HEK293 (cell line): Measurements from ENCODE around the gene PALD1.
A peak's percentile ranks its signal among the peaks of the same experiment; 100 is the strongest.

ENCODE experiments used
- CTCF ChIA-PET: fragments of 350-600 bp; formaldehyde crosslinking; extraction: SDS; loops from one replicate; lab custom pipeline; 2021; ENCODE audit warnings: antibody characterized with exemption; lab: Yijun Ruan, JAX
- POLR2A ChIA-PET: fragments of 300-600 bp; formaldehyde crosslinking; extraction: SDS; loops from one replicate; lab custom pipeline; 2020; ENCODE audit warnings: antibody characterized with exemption, inconsistent platforms; lab: Yijun Ruan, JAX
- H3K27ac ChIP-seq: fragments of 200-500 bp; sonication (Bioruptor generic); 2 replicates; pipeline ENCODE4 v1.5.1; 2014; ENCODE audit warnings: low read depth, low read length, control low read depth, inconsistent platforms; ENCODE audit errors: extremely low read depth
- H3K36me3 ChIP-seq, 2 experiments: fragments of 200-500 bp in 1 of 2; sonication (Bioruptor generic) in 1 of 2; 1 replicate in 1 of 2; 2 replicates in 1 of 2; pipeline ENCODE4 v1.5.1; 2014 to 2017; ENCODE audit warnings: inconsistent platforms in 2 of 2, low read length in 2 of 2; ENCODE audit not compliant: control insufficient read depth in 2 of 2, insufficient read depth in 1 of 2
- H3K4me1 ChIP-seq: fragments of 200-500 bp; sonication (Bioruptor generic); 2 replicates; pipeline ENCODE4 v1.5.1; 2014; ENCODE audit warnings: mild to moderate bottlenecking, low read length, inconsistent platforms; ENCODE audit not compliant: control insufficient read depth, insufficient read depth
- H3K4me3 ChIP-seq: 2 replicates; pipeline ENCODE4 v1.5.1; 2011; ENCODE audit warnings: low read depth, mild to moderate bottlenecking, control low read depth, low read length, moderate library complexity
- H3K9me3 ChIP-seq: fragments of 200-500 bp; sonication (Bioruptor generic); 2 replicates; pipeline ENCODE4 v1.5.1; 2014; ENCODE audit warnings: low read depth, low read length, inconsistent platforms; ENCODE audit not compliant: control insufficient read depth, insufficient read depth
- BCL11A ChIP-seq: fragments of 450-650 bp; formaldehyde crosslinking; IDR thresholded peaks from 2 replicates; pipeline ENCODE4 v1.5.1; 2016; ENCODE audit warnings: low read depth, missing biosample characterization, missing genetic modification characterization
- EGR2 ChIP-seq: fragments of 450-650 bp; formaldehyde crosslinking; IDR thresholded peaks from 2 replicates; pipeline ENCODE4 v1.5.1; 2016; ENCODE audit warnings: low read depth, missing biosample characterization, missing genetic modification characterization
- MEIS1 ChIP-seq: sonication (generic); formaldehyde crosslinking; IDR thresholded peaks from 2 replicates; pipeline ENCODE4 v1.8.1; 2022; ENCODE audit warnings: missing genetic modification reagents, mild to moderate bottlenecking, borderline replicate concordance
- OSR2 ChIP-seq: fragments of 450-650 bp; formaldehyde crosslinking; IDR thresholded peaks from 2 replicates; pipeline ENCODE4 v1.5.1; 2016; ENCODE audit warnings: missing biosample characterization, missing genetic modification characterization
- SCRT2 ChIP-seq: fragments of 450-650 bp; formaldehyde crosslinking; IDR thresholded peaks from 2 replicates; pipeline ENCODE4 v1.5.1; 2016; ENCODE audit warnings: missing biosample characterization, missing genetic modification characterization
- ZBTB20 ChIP-seq: fragments of 450-650 bp; formaldehyde crosslinking; IDR thresholded peaks from 2 replicates; pipeline ENCODE4 v1.5.1; 2016; ENCODE audit warnings: missing biosample characterization, missing genetic modification characterization
- ZFHX2 ChIP-seq: fragments of 450-650 bp; formaldehyde crosslinking; conservative IDR thresholded peaks from 2 replicates; pipeline ENCODE4 v1.5.1; 2016; ENCODE audit warnings: missing biosample characterization, missing genetic modification characterization
- ZIC2 ChIP-seq: fragments of 450-650 bp; formaldehyde crosslinking; IDR thresholded peaks from 2 replicates; pipeline ENCODE4 v1.5.1; 2016; ENCODE audit warnings: missing biosample characterization, missing genetic modification characterization
- ZNF114 ChIP-seq: fragments of 450-650 bp; formaldehyde crosslinking; IDR thresholded peaks from 2 replicates; pipeline ENCODE4 v1.5.0; 2017; ENCODE audit warnings: missing biosample characterization, missing genetic modification characterization
- ZNF174 ChIP-seq: fragments of 450-650 bp; formaldehyde crosslinking; IDR thresholded peaks from 2 replicates; pipeline ENCODE4 v1.5.0; 2017; ENCODE audit warnings: missing biosample characterization, mild to moderate bottlenecking, missing genetic modification characterization
- ZNF292 ChIP-seq: fragments of 450-650 bp; formaldehyde crosslinking; IDR thresholded peaks from 2 replicates; pipeline ENCODE4 v1.5.1; 2016; ENCODE audit warnings: low read depth, missing biosample characterization, missing genetic modification characterization, borderline replicate concordance
- ZNF311 ChIP-seq: fragments of 450-650 bp; formaldehyde crosslinking; IDR thresholded peaks from 2 replicates; pipeline ENCODE4 v1.5.1; 2017; ENCODE audit warnings: missing biosample characterization, missing genetic modification characterization, borderline replicate concordance
- ZNF341 ChIP-seq: fragments of 450-650 bp; formaldehyde crosslinking; IDR thresholded peaks from 2 replicates; pipeline ENCODE4; 2016; ENCODE audit warnings: low read depth, missing biosample characterization, missing genetic modification characterization
- ZNF501 ChIP-seq: fragments of 450-650 bp; formaldehyde crosslinking; IDR thresholded peaks from 2 replicates; pipeline ENCODE4 v1.5.1; 2016; ENCODE audit warnings: missing biosample characterization, missing genetic modification characterization
- ZNF600 ChIP-seq: fragments of 450-650 bp; formaldehyde crosslinking; IDR thresholded peaks from 2 replicates; pipeline ENCODE4 v1.5.1; 2016; ENCODE audit warnings: missing biosample characterization, missing genetic modification characterization
- ZNF701 ChIP-seq: fragments of 450-650 bp; formaldehyde crosslinking; IDR thresholded peaks from 2 replicates; pipeline ENCODE4 v1.5.1; 2016; ENCODE audit warnings: missing biosample characterization, missing genetic modification characterization
- ZNF777 ChIP-seq: fragments of 450-650 bp; formaldehyde crosslinking; IDR thresholded peaks from 2 replicates; pipeline ENCODE4 v1.5.1; 2017; ENCODE audit warnings: missing biosample characterization, missing genetic modification characterization, borderline replicate concordance
- TF ChIP-seq, protein P1 (sequence below): fragments of 450-650 bp; formaldehyde crosslinking; IDR thresholded peaks from 2 replicates; pipeline ENCODE4 v1.5.1; 2017; ENCODE audit warnings: missing biosample characterization, missing genetic modification characterization
- TF ChIP-seq, protein P2 (sequence below): fragments of 450-650 bp; formaldehyde crosslinking; IDR thresholded peaks from 2 replicates; pipeline ENCODE4 v1.5.1; 2016; ENCODE audit warnings: missing biosample characterization, missing genetic modification characterization
- TF ChIP-seq, protein P3 (sequence below): fragments of 450-650 bp; formaldehyde crosslinking; IDR thresholded peaks from 2 replicates; pipeline ENCODE4 v1.5.1; 2017; ENCODE audit warnings: missing biosample characterization, missing genetic modification characterization
- TF ChIP-seq, protein P4 (sequence below): fragments of 450-650 bp; formaldehyde crosslinking; IDR thresholded peaks from 2 replicates; pipeline ENCODE4 v1.5.1; 2016; ENCODE audit warnings: missing biosample characterization, missing genetic modification characterization
- TF ChIP-seq, protein P5 (sequence below): fragments of 450-650 bp; formaldehyde crosslinking; IDR thresholded peaks from 2 replicates; pipeline ENCODE4 v1.5.1; 2016; ENCODE audit warnings: missing biosample characterization, missing genetic modification characterization
- TF ChIP-seq, protein P6 (sequence below): fragments of 450-650 bp; formaldehyde crosslinking; IDR thresholded peaks from 2 replicates; pipeline ENCODE4 v1.5.1; 2016; ENCODE audit warnings: missing biosample characterization, missing genetic modification characterization

Gene PALD1

DNA sequence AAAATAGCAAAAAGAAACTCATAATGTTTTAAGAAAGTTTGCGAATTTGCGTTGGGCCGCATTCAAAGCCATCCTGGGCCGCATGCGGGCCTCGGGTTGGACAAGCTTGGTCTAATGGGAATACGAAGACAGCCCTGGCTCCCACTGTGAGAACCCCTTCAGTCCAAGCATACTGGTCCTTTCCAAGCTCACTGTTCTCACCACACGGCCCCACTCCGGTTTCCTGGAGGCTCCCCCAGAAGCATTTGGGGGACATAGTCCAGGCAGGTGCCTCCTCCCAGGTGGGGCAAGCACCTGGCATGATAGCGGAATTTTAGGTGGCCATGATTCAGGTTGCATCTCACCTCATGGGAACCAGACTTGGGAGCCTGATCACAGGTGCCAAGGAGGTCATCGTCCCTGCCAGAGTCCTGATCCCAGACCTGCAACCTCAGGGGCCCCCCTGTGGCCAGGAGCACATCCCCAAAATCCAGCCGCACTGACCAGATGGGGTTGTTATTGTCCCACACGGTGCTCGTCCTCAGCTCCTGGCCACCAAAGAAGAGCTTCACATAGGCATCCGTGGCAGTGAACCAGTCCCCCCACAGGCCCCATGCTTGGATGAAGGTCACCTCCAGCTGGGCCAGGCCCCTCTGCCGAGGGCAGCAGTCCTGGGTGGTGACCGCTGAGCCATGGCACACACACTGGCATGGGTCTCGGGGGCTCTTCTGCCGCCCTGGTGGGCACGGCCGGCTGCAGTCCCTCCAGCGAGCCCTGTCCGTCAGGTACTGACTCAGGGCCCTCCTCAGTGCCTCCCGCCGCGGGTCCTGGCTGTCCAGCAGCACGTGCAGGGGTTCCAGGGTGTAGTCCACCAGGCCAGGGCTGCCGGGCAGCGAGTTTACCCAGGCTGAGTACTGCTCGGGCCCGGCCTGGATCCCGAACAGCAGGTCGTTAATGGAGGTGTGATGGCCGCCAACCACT lies 119.6 kb downstream of the PALD1 start:
- Histone ChIP-seq H3K27ac (no peak overlapping the region), H3K4me1 (no peaks in the 10 kb centered on the region), H3K9me3 (no peaks in the 10 kb centered on the region), H3K4me3 (no peak overlapping the region), H3K36me3 (no peaks in the 10 kb centered on the region)
- TF ChIP-seq, protein P1, sequence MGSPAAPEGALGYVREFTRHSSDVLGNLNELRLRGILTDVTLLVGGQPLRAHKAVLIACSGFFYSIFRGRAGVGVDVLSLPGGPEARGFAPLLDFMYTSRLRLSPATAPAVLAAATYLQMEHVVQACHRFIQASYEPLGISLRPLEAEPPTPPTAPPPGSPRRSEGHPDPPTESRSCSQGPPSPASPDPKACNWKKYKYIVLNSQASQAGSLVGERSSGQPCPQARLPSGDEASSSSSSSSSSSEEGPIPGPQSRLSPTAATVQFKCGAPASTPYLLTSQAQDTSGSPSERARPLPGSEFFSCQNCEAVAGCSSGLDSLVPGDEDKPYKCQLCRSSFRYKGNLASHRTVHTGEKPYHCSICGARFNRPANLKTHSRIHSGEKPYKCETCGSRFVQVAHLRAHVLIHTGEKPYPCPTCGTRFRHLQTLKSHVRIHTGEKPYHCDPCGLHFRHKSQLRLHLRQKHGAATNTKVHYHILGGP (tag by site-specific recombination), result no peak
- TF ChIP-seq ZNF114 (no peak), MEIS1 (CRISPR knock-in tag) (no peak), ZIC2 (tag by site-specific recombination) (no peak), ZNF292 (tag by site-specific recombination) (no peak), ZNF501 (no peak), BCL11A (no peak), ZNF600 (no peak)
- TF ChIP-seq, protein P2, sequence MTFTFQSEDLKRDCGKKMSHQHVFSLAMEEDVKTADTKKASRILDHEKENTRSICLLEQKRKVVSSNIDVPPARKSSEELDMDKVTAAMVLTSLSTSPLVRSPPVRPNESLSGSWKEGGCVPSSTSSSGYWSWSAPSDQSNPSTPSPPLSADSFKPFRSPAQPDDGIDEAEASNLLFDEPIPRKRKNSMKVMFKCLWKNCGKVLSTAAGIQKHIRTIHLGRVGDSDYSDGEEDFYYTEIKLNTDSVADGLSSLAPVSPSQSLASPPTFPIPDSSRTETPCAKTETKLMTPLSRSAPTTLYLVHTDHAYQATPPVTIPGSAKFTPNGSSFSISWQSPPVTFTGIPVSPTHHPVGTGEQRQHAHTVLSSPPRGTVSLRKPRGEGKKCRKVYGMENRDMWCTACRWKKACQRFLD, result no peak
- ChIA-PET CTCF (interaction anchor here (0.5 to 1.8 kb wide), 4 partner anchors 13 to 161 kb away, joined by 3 to 8 read pairs (median 4); no protein-coding TSS in a partner anchor), POLR2A (interaction anchor here (0.6 kb wide), 1 partner anchor 226 kb away, joined by 3 read pairs; no protein-coding TSS in a partner anchor)

DNA sequence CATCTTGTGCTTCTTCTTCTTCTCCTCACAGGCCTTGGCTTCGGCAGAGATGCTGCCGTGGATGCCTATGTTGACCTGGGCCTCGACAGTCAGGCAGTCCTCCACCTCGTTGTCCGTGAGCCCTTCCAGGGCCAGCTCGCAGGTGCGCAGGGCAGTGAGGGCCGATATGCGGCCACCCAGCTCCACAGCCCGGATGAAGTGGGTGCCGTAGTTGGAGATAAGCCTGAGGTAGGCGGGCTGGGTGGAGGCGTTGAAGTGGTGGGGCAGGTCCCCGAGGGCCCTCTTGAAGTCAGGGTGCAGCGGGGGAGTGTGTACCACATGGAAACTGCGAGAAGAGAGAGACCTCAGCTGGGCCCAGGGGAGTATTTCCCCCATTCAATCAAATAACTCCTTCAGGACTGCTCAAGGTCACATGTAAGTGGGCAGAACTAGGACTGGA lies 120.3 kb downstream of the PALD1 start:
- no peak overlapping the region for H3K27ac ChIP-seq
- H3K4me1 ChIP-seq, result no peaks in the 10 kb centered on the region
- no peaks in the 10 kb centered on the region for H3K36me3 ChIP-seq
- H3K9me3 ChIP-seq, result no peaks in the 10 kb centered on the region
- ChIA-PET POLR2A (no interaction called here), CTCF (no interaction called here)
- H3K4me3 ChIP-seq, result no peak overlapping the region
- TF ChIP-seq, protein P3, sequence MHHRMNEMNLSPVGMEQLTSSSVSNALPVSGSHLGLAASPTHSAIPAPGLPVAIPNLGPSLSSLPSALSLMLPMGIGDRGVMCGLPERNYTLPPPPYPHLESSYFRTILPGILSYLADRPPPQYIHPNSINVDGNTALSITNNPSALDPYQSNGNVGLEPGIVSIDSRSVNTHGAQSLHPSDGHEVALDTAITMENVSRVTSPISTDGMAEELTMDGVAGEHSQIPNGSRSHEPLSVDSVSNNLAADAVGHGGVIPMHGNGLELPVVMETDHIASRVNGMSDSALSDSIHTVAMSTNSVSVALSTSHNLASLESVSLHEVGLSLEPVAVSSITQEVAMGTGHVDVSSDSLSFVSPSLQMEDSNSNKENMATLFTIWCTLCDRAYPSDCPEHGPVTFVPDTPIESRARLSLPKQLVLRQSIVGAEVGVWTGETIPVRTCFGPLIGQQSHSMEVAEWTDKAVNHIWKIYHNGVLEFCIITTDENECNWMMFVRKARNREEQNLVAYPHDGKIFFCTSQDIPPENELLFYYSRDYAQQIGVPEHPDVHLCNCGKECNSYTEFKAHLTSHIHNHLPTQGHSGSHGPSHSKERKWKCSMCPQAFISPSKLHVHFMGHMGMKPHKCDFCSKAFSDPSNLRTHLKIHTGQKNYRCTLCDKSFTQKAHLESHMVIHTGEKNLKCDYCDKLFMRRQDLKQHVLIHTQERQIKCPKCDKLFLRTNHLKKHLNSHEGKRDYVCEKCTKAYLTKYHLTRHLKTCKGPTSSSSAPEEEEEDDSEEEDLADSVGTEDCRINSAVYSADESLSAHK (tag by site-specific recombination), result no peak
- TF ChIP-seq, protein P4, sequence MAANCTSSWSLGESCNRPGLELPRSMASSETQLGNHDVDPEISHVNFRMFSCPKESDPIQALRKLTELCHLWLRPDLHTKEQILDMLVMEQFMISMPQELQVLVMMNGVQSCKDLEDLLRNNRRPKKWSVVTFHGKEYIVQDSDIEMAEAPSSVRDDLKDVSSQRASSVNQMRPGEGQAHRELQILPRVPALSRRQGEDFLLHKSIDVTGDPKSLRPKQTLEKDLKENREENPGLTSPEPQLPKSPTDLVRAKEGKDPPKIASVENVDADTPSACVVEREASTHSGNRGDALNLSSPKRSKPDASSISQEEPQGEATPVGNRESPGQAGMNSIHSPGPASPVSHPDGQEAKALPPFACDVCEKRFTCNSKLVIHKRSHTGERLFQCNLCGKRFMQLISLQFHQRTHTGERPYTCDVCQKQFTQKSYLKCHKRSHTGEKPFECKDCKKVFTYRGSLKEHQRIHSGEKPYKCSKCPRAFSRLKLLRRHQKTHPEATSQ (tag by site-specific recombination), result no peak
- TF ChIP-seq EGR2 (tag by site-specific recombination) (peak; percentile 61; the same call in 1 of the 2 replicates), ZNF174 (tag by site-specific recombination) (no peak), SCRT2 (tag by site-specific recombination) (no peak), ZBTB20 (tag by site-specific recombination) (no peak), ZNF311 (tag by site-specific recombination) (no peak), OSR2 (tag by site-specific recombination) (no peak), ZNF777 (tag by site-specific recombination) (no peak), ZNF341 (no peak), ZFHX2 (peak; percentile 42), ZNF701 (tag by site-specific recombination) (no peak)
- TF ChIP-seq, protein P5, sequence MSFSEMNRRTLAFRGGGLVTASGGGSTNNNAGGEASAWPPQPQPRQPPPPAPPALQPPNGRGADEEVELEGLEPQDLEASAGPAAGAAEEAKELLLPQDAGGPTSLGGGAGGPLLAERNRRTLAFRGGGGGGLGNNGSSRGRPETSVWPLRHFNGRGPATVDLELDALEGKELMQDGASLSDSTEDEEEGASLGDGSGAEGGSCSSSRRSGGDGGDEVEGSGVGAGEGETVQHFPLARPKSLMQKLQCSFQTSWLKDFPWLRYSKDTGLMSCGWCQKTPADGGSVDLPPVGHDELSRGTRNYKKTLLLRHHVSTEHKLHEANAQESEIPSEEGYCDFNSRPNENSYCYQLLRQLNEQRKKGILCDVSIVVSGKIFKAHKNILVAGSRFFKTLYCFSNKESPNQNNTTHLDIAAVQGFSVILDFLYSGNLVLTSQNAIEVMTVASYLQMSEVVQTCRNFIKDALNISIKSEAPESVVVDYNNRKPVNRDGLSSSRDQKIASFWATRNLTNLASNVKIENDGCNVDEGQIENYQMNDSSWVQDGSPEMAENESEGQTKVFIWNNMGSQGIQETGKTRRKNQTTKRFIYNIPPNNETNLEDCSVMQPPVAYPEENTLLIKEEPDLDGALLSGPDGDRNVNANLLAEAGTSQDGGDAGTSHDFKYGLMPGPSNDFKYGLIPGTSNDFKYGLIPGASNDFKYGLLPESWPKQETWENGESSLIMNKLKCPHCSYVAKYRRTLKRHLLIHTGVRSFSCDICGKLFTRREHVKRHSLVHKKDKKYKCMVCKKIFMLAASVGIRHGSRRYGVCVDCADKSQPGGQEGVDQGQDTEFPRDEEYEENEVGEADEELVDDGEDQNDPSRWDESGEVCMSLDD, result no peak
- TF ChIP-seq, protein P6, sequence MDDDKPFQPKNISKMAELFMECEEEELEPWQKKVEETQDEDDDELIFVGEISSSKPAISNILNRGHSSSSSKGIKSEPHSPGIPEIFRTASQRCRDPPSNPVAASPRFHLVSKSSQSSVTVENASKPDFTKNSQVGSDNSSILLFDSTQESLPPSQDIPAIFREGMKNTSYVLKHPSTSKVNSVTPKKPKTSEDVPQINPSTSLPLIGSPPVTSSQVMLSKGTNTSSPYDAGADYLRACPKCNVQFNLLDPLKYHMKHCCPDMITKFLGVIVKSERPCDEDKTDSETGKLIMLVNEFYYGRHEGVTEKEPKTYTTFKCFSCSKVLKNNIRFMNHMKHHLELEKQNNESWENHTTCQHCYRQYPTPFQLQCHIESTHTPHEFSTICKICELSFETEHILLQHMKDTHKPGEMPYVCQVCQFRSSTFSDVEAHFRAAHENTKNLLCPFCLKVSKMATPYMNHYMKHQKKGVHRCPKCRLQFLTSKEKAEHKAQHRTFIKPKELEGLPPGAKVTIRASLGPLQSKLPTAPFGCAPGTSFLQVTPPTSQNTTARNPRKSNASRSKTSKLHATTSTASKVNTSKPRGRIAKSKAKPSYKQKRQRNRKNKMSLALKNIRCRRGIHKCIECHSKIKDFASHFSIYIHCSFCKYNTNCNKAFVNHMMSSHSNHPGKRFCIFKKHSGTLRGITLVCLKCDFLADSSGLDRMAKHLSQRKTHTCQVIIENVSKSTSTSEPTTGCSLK (tag by site-specific recombination), result no peak
